ENCODE measurements around the gene CSF2RB.

The CSF2RB gene

GRCh38 chr22:36885474-36885873 lies 28.0 kb upstream of the CSF2RB start:
- ChIA-PET POLR2A (no interaction called here), CTCF (interaction anchor here (1.3 to 2.2 kb wide), 4 partner anchors 8 to 29 kb away, joined by 3 to 7 read pairs (median 5); no protein-coding TSS in a partner anchor)
- no peak for DNase-seq (ENCODE audit: extremely low spot score)
- TF ChIP-seq, protein P1, sequence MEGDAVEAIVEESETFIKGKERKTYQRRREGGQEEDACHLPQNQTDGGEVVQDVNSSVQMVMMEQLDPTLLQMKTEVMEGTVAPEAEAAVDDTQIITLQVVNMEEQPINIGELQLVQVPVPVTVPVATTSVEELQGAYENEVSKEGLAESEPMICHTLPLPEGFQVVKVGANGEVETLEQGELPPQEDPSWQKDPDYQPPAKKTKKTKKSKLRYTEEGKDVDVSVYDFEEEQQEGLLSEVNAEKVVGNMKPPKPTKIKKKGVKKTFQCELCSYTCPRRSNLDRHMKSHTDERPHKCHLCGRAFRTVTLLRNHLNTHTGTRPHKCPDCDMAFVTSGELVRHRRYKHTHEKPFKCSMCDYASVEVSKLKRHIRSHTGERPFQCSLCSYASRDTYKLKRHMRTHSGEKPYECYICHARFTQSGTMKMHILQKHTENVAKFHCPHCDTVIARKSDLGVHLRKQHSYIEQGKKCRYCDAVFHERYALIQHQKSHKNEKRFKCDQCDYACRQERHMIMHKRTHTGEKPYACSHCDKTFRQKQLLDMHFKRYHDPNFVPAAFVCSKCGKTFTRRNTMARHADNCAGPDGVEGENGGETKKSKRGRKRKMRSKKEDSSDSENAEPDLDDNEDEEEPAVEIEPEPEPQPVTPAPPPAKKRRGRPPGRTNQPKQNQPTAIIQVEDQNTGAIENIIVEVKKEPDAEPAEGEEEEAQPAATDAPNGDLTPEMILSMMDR (IDR thresholded peaks at IDR 0.05; ENCODE audit: control extremely low read depth, extremely low read depth, low read depth, missing control alignments) = no peak

DNA sequence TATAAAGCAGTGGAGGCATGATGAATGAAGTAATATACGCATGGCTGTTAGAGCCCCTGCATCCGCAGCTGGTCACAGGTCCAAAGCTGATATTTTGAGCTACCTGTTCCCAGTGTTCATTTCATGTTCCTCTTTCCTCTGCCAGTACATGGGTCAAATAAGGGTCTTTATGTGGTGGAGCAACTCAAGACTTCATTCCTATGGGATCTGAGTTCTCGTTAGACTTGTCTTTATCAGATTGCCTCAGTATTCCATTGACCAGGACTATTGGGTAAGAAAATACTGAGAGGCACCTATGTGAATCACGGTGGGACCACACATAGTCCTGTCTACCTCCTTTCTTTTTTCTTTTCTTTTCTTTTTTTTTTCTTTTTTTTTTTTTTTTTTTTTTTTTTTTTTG lies 27.4 kb upstream of the CSF2RB start:
- no peak for DNase-seq (ENCODE audit: extremely low spot score)
- ChIA-PET POLR2A (no interaction called here), CTCF (interaction anchor here (1.2 to 2.2 kb wide), 4 partner anchors 8 to 30 kb away, joined by 3 to 7 read pairs (median 5); no protein-coding TSS in a partner anchor)
- TF ChIP-seq, protein P1 (IDR thresholded peaks at IDR 0.05; ENCODE audit: control extremely low read depth, extremely low read depth, low read depth, missing control alignments) = no peak

DNA sequence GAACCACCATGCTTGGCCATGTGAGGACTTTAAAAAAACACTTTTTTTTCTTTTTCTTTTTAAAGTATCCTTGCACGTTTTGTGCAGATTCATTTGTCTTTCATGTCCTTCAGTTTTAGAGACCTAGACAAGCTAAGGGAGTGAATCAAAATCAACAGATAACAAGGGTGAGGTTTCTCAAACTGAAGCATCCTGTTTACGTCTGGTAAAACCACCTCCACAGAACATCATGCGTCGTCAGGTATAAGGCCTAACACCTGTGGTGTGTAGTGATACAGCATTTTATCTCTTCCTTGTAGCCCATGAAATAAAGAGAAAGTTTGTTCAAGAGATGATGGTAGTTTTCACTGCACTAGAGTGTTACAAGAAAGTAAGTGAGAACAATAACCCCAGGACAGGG lies 26.3 kb upstream of the CSF2RB start:
- POLR2A ChIA-PET = no interaction called here
- TF ChIP-seq, protein P1 (IDR thresholded peaks at IDR 0.05; ENCODE audit: control extremely low read depth, extremely low read depth, low read depth, missing control alignments) = no peak
- DNase-seq (ENCODE audit: extremely low spot score) = no peak
- CTCF ChIA-PET = interaction anchor here (1.2 to 2.2 kb wide), 4 partner anchors 12 to 31 kb away, joined by 3 to 7 read pairs (median 4); no protein-coding TSS in a partner anchor

- POLR2A ChIA-PET = no interaction called here
- CTCF ChIA-PET = interaction anchor here (0.9 to 2.5 kb wide), 8 partner anchors 10 to 131 kb away, joined by 3 to 9 read pairs (median 4); no protein-coding TSS in a partner anchor
- no peak for DNase-seq (ENCODE audit: extremely low spot score)
- TF ChIP-seq, protein P1 (IDR thresholded peaks at IDR 0.05; ENCODE audit: control extremely low read depth, extremely low read depth, low read depth, missing control alignments) = no peak
These were observed 21.8 kb upstream of the CSF2RB start for GRCh38 chr22:36891646-36892045.

- DNase-seq (ENCODE audit: extremely low spot score) = no peak
- TF ChIP-seq, protein P1 (IDR thresholded peaks at IDR 0.05; ENCODE audit: control extremely low read depth, extremely low read depth, low read depth, missing control alignments) = no peak
- ChIA-PET POLR2A (no interaction called here), CTCF (interaction anchor here (0.9 to 2.5 kb wide), 8 partner anchors 9 to 132 kb away, joined by 3 to 9 read pairs (median 4); no protein-coding TSS in a partner anchor)
These were observed 21.1 kb upstream of the CSF2RB start for GRCh38 chr22:36892292-36892691.

GRCh38 chr22:36893262-36893661 lies 20.2 kb upstream of the CSF2RB start:
- CTCF ChIA-PET = interaction anchor here (1.0 to 2.5 kb wide), 3 partner anchors 16 to 37 kb away, joined by 5 to 8 read pairs (median 5); no protein-coding TSS in a partner anchor
- TF ChIP-seq, protein P1 (IDR thresholded peaks at IDR 0.05; ENCODE audit: control extremely low read depth, extremely low read depth, low read depth, missing control alignments) = no peak

More at GRCh38 chr22:36893262-36893661, 20.2 kb upstream of the CSF2RB start:
- POLR2A ChIA-PET = no interaction called here
- no peak for DNase-seq (ENCODE audit: extremely low spot score)

Data from GM10248 (cell line).